Measurements from ENCODE around the gene LRCH4. TPM values are rescaled to one million over a fixed set of nuclear protein-coding genes. Genes with fewer than 3 reads are reported as not detected.

Gene LRCH4
- total and polyA plus RNA-seq, 9 of the 15 experiments (the other 6 are each of a cell fraction or from before 2014, with no cell fraction given), result 0.06 to 63.3 (median 15.0) TPM

DNA sequence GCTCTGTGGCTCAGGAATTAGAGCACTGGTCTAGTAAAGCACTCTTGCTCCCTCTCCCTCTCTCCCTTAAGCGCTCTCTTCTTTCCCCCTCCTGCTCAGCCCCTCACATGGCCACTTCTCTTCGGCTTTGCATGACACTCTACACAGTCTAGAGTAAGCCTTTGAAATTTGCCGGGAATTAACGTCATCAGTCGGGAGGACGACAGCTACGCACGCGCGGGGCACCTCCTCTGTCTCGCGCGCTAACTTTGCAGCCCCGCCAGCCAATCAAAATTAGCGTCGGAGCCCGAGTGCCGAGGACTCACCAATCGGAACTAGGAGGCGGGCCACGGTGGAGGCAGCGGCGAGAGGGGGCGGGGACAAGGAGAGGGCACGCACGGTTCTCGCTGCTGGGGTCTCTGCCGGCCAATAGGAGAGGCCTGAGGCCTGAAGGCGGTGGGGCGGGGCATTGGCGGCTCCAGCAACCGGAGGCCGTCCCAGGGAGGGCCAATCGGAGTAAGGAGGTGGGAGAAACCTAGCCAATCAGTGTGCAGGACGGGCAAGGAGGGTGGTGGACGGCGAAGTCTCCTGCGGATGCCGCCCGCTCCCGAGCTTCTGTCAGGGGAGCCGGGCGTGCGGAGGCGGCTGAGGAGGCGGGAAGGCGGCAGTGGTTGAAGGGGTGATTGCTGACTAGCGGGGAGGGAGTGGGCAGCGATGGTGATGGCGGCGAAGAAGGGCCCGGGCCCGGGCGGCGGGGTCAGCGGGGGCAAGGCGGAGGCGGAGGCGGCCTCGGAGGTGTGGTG, 47.1 kb downstream of the LRCH4 start, which contains the start of gene AGFG2 (continued):
- TF ChIP-seq ILK (tag; IDR thresholded peaks at IDR 0.05; ENCODE audit: borderline replicate concordance, low read depth) (no peak), NELFE (IDR thresholded peaks at IDR 0.05; ENCODE audit: insufficient read depth, insufficient read length) (no peak), NR2F6 (CRISPR knock-in tag; IDR thresholded peaks at IDR 0.05) (no peak), ZNF764 (CRISPR knock-in tag; IDR thresholded peaks at IDR 0.05; ENCODE audit: low read depth) (0 out of 2 replicates have a peak, but pooled peaks have one; percentile 37), SP2 (IDR thresholded peaks at IDR 0.05; ENCODE audit: extremely low read depth, low read depth, low read length, poor library complexity, severe bottlenecking) (peak; percentile 2), ZNF347 (CRISPR knock-in tag; IDR thresholded peaks at IDR 0.05; ENCODE audit: low read depth) (no peak), ZNF239 (CRISPR knock-in tag; IDR thresholded peaks at IDR 0.05) (no peak), TRIM28 (IDR thresholded peaks at IDR 0.05) (no peak), KAT7 (CRISPR knock-in tag; IDR thresholded peaks at IDR 0.05; ENCODE audit: borderline replicate concordance) (peak; percentile 85; the same call in 1 of the 2 replicates), ARID2 (IDR thresholded peaks at IDR 0.05) (no peak), CAMTA2 (CRISPR knock-in tag; conservative IDR thresholded peaks at IDR 0.05) (no peak)
- TF ChIP-seq, protein P1, sequence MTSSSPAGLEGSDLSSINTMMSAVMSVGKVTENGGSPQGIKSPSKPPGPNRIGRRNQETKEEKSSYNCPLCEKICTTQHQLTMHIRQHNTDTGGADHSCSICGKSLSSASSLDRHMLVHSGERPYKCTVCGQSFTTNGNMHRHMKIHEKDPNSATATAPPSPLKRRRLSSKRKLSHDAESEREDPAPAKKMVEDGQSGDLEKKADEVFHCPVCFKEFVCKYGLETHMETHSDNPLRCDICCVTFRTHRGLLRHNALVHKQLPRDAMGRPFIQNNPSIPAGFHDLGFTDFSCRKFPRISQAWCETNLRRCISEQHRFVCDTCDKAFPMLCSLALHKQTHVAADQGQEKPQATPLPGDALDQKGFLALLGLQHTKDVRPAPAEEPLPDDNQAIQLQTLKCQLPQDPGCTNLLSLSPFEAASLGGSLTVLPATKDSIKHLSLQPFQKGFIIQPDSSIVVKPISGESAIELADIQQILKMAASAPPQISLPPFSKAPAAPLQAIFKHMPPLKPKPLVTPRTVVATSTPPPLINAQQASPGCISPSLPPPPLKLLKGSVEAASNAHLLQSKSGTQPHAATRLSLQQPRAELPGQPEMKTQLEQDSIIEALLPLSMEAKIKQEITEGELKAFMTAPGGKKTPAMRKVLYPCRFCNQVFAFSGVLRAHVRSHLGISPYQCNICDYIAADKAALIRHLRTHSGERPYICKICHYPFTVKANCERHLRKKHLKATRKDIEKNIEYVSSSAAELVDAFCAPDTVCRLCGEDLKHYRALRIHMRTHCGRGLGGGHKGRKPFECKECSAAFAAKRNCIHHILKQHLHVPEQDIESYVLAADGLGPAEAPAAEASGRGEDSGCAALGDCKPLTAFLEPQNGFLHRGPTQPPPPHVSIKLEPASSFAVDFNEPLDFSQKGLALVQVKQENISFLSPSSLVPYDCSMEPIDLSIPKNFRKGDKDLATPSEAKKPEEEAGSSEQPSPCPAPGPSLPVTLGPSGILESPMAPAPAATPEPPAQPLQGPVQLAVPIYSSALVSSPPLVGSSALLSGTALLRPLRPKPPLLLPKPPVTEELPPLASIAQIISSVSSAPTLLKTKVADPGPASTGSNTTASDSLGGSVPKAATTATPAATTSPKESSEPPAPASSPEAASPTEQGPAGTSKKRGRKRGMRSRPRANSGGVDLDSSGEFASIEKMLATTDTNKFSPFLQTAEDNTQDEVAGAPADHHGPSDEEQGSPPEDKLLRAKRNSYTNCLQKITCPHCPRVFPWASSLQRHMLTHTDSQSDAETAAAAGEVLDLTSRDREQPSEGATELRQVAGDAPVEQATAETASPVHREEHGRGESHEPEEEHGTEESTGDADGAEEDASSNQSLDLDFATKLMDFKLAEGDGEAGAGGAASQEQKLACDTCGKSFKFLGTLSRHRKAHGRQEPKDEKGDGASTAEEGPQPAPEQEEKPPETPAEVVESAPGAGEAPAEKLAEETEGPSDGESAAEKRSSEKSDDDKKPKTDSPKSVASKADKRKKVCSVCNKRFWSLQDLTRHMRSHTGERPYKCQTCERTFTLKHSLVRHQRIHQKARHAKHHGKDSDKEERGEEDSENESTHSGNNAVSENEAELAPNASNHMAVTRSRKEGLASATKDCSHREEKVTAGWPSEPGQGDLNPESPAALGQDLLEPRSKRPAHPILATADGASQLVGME (CRISPR knock-in tag; IDR thresholded peaks at IDR 0.05), result peak; percentile 89
- TF ChIP-seq, protein P2, sequence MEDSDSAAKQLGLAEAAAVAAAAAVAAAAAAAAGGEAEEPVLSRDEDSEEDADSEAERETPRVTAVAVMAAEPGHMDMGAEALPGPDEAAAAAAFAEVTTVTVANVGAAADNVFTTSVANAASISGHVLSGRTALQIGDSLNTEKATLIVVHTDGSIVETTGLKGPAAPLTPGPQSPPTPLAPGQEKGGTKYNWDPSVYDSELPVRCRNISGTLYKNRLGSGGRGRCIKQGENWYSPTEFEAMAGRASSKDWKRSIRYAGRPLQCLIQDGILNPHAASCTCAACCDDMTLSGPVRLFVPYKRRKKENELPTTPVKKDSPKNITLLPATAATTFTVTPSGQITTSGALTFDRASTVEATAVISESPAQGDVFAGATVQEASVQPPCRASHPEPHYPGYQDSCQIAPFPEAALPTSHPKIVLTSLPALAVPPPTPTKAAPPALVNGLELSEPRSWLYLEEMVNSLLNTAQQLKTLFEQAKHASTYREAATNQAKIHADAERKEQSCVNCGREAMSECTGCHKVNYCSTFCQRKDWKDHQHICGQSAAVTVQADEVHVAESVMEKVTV (CRISPR knock-in tag; IDR thresholded peaks at IDR 0.05), result 0 out of 2 replicates have a peak, but pooled peaks have one; percentile 31
- TF ChIP-seq, protein P3, sequence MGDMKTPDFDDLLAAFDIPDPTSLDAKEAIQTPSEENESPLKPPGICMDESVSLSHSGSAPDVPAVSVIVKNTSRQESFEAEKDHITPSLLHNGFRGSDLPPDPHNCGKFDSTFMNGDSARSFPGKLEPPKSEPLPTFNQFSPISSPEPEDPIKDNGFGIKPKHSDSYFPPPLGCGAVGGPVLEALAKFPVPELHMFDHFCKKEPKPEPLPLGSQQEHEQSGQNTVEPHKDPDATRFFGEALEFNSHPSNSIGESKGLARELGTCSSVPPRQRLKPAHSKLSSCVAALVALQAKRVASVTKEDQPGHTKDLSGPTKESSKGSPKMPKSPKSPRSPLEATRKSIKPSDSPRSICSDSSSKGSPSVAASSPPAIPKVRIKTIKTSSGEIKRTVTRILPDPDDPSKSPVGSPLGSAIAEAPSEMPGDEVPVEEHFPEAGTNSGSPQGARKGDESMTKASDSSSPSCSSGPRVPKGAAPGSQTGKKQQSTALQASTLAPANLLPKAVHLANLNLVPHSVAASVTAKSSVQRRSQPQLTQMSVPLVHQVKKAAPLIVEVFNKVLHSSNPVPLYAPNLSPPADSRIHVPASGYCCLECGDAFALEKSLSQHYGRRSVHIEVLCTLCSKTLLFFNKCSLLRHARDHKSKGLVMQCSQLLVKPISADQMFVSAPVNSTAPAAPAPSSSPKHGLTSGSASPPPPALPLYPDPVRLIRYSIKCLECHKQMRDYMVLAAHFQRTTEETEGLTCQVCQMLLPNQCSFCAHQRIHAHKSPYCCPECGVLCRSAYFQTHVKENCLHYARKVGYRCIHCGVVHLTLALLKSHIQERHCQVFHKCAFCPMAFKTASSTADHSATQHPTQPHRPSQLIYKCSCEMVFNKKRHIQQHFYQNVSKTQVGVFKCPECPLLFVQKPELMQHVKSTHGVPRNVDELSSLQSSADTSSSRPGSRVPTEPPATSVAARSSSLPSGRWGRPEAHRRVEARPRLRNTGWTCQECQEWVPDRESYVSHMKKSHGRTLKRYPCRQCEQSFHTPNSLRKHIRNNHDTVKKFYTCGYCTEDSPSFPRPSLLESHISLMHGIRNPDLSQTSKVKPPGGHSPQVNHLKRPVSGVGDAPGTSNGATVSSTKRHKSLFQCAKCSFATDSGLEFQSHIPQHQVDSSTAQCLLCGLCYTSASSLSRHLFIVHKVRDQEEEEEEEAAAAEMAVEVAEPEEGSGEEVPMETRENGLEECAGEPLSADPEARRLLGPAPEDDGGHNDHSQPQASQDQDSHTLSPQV (IDR thresholded peaks at IDR 0.05), result peak; percentile 53; the same call in 1 of the 2 replicates

All from K562 (cell line).